Upper lobe of left lung (tissue), 4 donors: ENCODE data around the gene ARL4D.

Source experiments
- CTCF ChIP-seq, 6 experiments: fragments of 450-650 bp in 4 of 6; fragments of 200-600 bp in 2 of 6; sonication (generic) in 2 of 6; IDR thresholded peaks; one replicate each; pipeline ENCODE4 v1.5.1; 2016 to 2019; ENCODE audit warnings: antibody characterized with exemption in 6 of 6
- POLR2A ChIP-seq, 4 donors: fragments of 450-650 bp; IDR thresholded peaks; one replicate each; pipeline ENCODE4 v1.5.1; 2016 to 2017; ENCODE audit warnings: antibody characterized with exemption in 4 of 4, mild to moderate bottlenecking in 2 of 4

- TF ChIP-seq POLR2A (IDR thresholded peaks at IDR 0.05) (no peak), CTCF (IDR thresholded peaks at IDR 0.05) (no peak)
These were observed 18.5 kb upstream of the ARL4D start for GRCh38 chr17:43380307-43380706.
